Esophagus muscularis mucosa (tissue), 4 donors: ENCODE results near the gene PMEL. TPM values are rescaled to one million over a fixed set of nuclear protein-coding genes. Genes with fewer than 3 reads are reported as not detected.

Source experiments
- DNase-seq: peaks from one replicate; pipeline ENCODE4 v3.0.0-alpha.2; 2017; ENCODE audit errors: extremely low spot score
- H3K27ac ChIP-seq, 4 donors: fragments of 200-600 bp; sonication (generic); replicated peaks in 1 of 4; 1 replicate in 3 of 4; 2 replicates in 1 of 4; pipeline ENCODE4 v1.5.1; 2016 to 2019; ENCODE audit warnings: mild to moderate bottlenecking in 1 of 4
- H3K27me3 ChIP-seq, 4 donors: fragments of 200-600 bp; sonication (generic); one replicate each; pipeline versions ENCODE4 v1.5.1 to v1.6.0; 2016 to 2019
- H3K36me3 ChIP-seq, 4 donors: fragments of 200-600 bp; sonication (generic); one replicate each; pipeline ENCODE4 v1.5.1; 2016 to 2019
- H3K4me1 ChIP-seq, 4 donors: fragments of 200-600 bp; sonication (generic); one replicate each; pipeline ENCODE4 v1.5.1; 2016 to 2019
- H3K4me3 ChIP-seq, 4 donors: fragments of 200-600 bp; sonication (generic); 1 replicate in 2 of 4; 2 replicates in 2 of 4; pipeline ENCODE4 v1.5.1; 2016 to 2019; ENCODE audit warnings: mild to moderate bottlenecking in 4 of 4, moderate library complexity in 1 of 4
- H3K9me3 ChIP-seq, 4 donors: fragments of 200-600 bp; sonication (generic); 1 replicate in 3 of 4; 2 replicates in 1 of 4; pipeline ENCODE4 v1.5.1; 2016 to 2019
- CTCF ChIP-seq, 3 experiments: fragments of 200-600 bp in 2 of 3; fragments of 450-650 bp in 1 of 3; sonication (generic) in 2 of 3; IDR thresholded peaks; one replicate each; pipeline ENCODE4 v1.5.1; 2017 to 2019; ENCODE audit warnings: antibody characterized with exemption in 3 of 3, mild to moderate bottlenecking in 2 of 3, moderate library complexity in 1 of 3
- EP300 ChIP-seq: sonication (generic); formaldehyde crosslinking; IDR thresholded peaks from one replicate; pipeline ENCODE4 v1.6.1; 2017; ENCODE audit warnings: antibody characterized with exemption
- POLR2A ChIP-seq: fragments of 450-650 bp; IDR thresholded peaks from one replicate; pipeline ENCODE4 v1.6.1; 2017; ENCODE audit warnings: antibody characterized with exemption, moderate library complexity, mild to moderate bottlenecking, low read depth
- POLR2AphosphoS5 ChIP-seq, 2 donors: sonication (generic); formaldehyde crosslinking; IDR thresholded peaks; one replicate each; pipeline ENCODE4 v1.6.1; 2017; ENCODE audit warnings: antibody characterized with exemption in 2 of 2
- WGBS: methylation state at CpG from one replicate; pipeline ENCODE4 v1.1.5; 2018; 5-methylcytosine and 5-hydroxymethylcytosine counted together
- intact Hi-C: fragments of 100-400 bp; cut with DNase I; formaldehyde crosslinking; loops from one replicate; pipeline ENCODE4 v1.15.1; 2023
- total RNA-seq, 4 donors: library from RNA; depleted of rRNA; stranded (reverse); fragments of >200 nt; gene quantifications; one replicate each; pipeline versions ENCODE4 v1.1.0 to v1.2.1, GENCODE V29; 2016

The PMEL gene
- total RNA-seq, 4 donors from 2014 or later: 0.66 to 2.2 TPM; not detected in 2

GRCh38 chr12:55908726-55909512 is 56.9 kb downstream of the PMEL start:
- no peak overlapping the region for H3K4me3 ChIP-seq
- H3K27ac ChIP-seq: peak overlapping the region; percentile 4 to 52 (median 28)
- no peaks in the 10 kb centered on the region for H3K9me3 ChIP-seq
- intact Hi-C loops: no loop called here
- DNase-seq: no peak
- peaks cover 0 to 8% (median 4%) of the 10 kb centered on the region in 4 donors for H3K36me3 ChIP-seq
- H3K27me3 ChIP-seq: no peaks in the 10 kb centered on the region
- whole genome bisulfite sequencing: 62% methylated on average over 8 of the region's 8 CpGs
- H3K4me1 ChIP-seq: peaks cover 15 to 20% (median 16%) of the 10 kb centered on the region in 4 donors
- TF ChIP-seq EP300 (no peak), POLR2AphosphoS5 (IDR thresholded peaks at IDR 0.05) (no peak), POLR2A (no peak), CTCF (IDR thresholded peaks at IDR 0.05) (no peak)

GRCh38 chr12:55906056-55906455 is 59.8 kb downstream of the PMEL start:
- TF ChIP-seq POLR2A: no peak
- no peak for TF ChIP-seq EP300
- TF ChIP-seq CTCF (IDR thresholded peaks at IDR 0.05): no peak
- TF ChIP-seq POLR2AphosphoS5 (IDR thresholded peaks at IDR 0.05): no peak
- H3K36me3 ChIP-seq: peaks cover 6 to 23% (median 21%) of the 10 kb centered on the region in 4 donors
- H3K9me3 ChIP-seq: no peaks in the 10 kb centered on the region
- H3K4me3 ChIP-seq: no peak overlapping the region
- H3K27ac ChIP-seq: no peak overlapping the region
- DNase-seq: no peak
- intact Hi-C loops: no loop called here
- H3K4me1 ChIP-seq: peaks cover 10 to 18% (median 15%) of the 10 kb centered on the region in 4 donors
- no peaks in the 10 kb centered on the region for H3K27me3 ChIP-seq
- WGBS: 70% methylated on average over 1 of the region's 1 CpG

Other genes starting within 250 kb of the PMEL start
- gene BLOC1S1, start 250.0 kb downstream of the PMEL start, total RNA-seq: 100 to 1,000 TPM; 159 to 253 (median 196) TPM
- gene RDH5, start 245.6 kb downstream of the PMEL start, total RNA-seq: 10 to 100 TPM; 13.8 to 23.0 (median 17.2) TPM
- 1,000 to 10,000 TPM in 1 of 4 donors, 100 to 1,000 TPM in 3; 742 to 1,177 (median 845) TPM for gene CD63, start 237.0 kb downstream of the PMEL start, total RNA-seq
- 1 to 10 TPM; 1.7 to 9.0 (median 4.9) TPM for gene GDF11, start 222.9 kb downstream of the PMEL start, total RNA-seq
- gene SARNP, start 148.3 kb downstream of the PMEL start, total RNA-seq: 10 to 100 TPM; 57.7 to 78.0 (median 70.1) TPM
- gene ORMDL2, start 148.0 kb downstream of the PMEL start, total RNA-seq: 10 to 100 TPM in 2 of 4 donors, 1 to 10 TPM in 2; 8.3 to 15.7 (median 11.8) TPM
- gene DNAJC14, start 136.5 kb downstream of the PMEL start, total RNA-seq: 10 to 100 TPM; 23.7 to 33.7 (median 30.0) TPM
- gene MMP19, start 123.1 kb downstream of the PMEL start, total RNA-seq: 10 to 100 TPM in 2 of 4 donors, 1 to 10 TPM in 2; 5.5 to 17.4 (median 8.5) TPM
- gene PYM1, start 38.1 kb downstream of the PMEL start, total RNA-seq: 10 to 100 TPM; 24.2 to 29.5 (median 26.7) TPM
- 10 to 100 TPM; 18.7 to 39.7 (median 24.7) TPM for gene DGKA, start 34.9 kb downstream of the PMEL start, total RNA-seq
- 10 to 100 TPM; 35.3 to 84.9 (median 57.1) TPM for gene CDK2, start 788 bp upstream of the PMEL start, total RNA-seq
- gene RAB5B, start 8.0 kb upstream of the PMEL start, total RNA-seq: 100 to 1,000 TPM; 116 to 189 (median 138) TPM
- gene SUOX, start 31.2 kb upstream of the PMEL start, total RNA-seq: 10 to 100 TPM; 18.3 to 29.0 (median 25.3) TPM
- 10 to 100 TPM in 2 of 4 donors, 1 to 10 TPM in 2; 6.2 to 20.4 (median 9.7) TPM for gene IKZF4, start 55.0 kb upstream of the PMEL start, total RNA-seq
- gene RPS26, start 75.9 kb upstream of the PMEL start, total RNA-seq: 1,000 to 10,000 TPM in 1 of 4 donors, 100 to 1,000 TPM in 3; 104 to 1,982 (median 577) TPM
- 10 to 100 TPM; 13.9 to 25.0 (median 19.0) TPM for gene ERBB3, start 114.1 kb upstream of the PMEL start, total RNA-seq
- 100 to 1,000 TPM in 2 of 4 donors, 10 to 100 TPM in 2; 90.5 to 133 (median 105) TPM for gene PA2G4, start 138.5 kb upstream of the PMEL start, total RNA-seq
- gene RPL41, start 150.6 kb upstream of the PMEL start, total RNA-seq: 1,000 to 10,000 TPM; 1,962 to 4,166 (median 3,502) TPM
- gene ZC3H10, start 152.2 kb upstream of the PMEL start, total RNA-seq: 1 to 10 TPM; 5.0 to 7.9 (median 6.6) TPM
- 100 to 1,000 TPM; 151 to 245 (median 214) TPM for gene ESYT1, start 162.2 kb upstream of the PMEL start, total RNA-seq
- gene MYL6B, start 186.5 kb upstream of the PMEL start, total RNA-seq: 10 to 100 TPM; 28.5 to 39.4 (median 33.6) TPM
- 1,000 to 10,000 TPM; 5,145 to 8,531 (median 5,986) TPM for gene MYL6, start 192.3 kb upstream of the PMEL start, total RNA-seq
- gene SMARCC2, start 223.4 kb upstream of the PMEL start, total RNA-seq: 100 to 1,000 TPM in 2 of 4 donors, 10 to 100 TPM in 2; 62.1 to 111 (median 94.3) TPM